HUES48 (cell line): ENCODE measurements around the gene ATP9A.
A peak's percentile ranks its signal among the peaks of the same experiment; 100 is the strongest.
"Not testable (repeated sequence)": the region's sequence is repeated elsewhere in the genome, so short reads cannot be mapped to it uniquely, and the experiment has no call there.

ENCODE experiments used
- H3K27ac ChIP-seq: one replicate; pipeline ENCODE4 v1.7.0; 2013; ENCODE audit warnings: low read depth, low read length, inconsistent platforms
- H3K27me3 ChIP-seq: 2 replicates; pipeline ENCODE4 v1.6.1; 2013; ENCODE audit warnings: mild to moderate bottlenecking, low read length; ENCODE audit not compliant: control insufficient read depth, insufficient read depth
- H3K36me3 ChIP-seq: 2 replicates; pipeline ENCODE4 v1.6.1; 2013; ENCODE audit warnings: low read length; ENCODE audit not compliant: control insufficient read depth, insufficient read depth
- H3K4me1 ChIP-seq: 2 replicates; pipeline ENCODE4 v1.6.1; 2013; ENCODE audit warnings: mild to moderate bottlenecking, low read length; ENCODE audit not compliant: control insufficient read depth, insufficient read depth
- H3K4me3 ChIP-seq: 2 replicates; pipeline ENCODE4 v1.5.1; 2013; ENCODE audit warnings: mild to moderate bottlenecking, low read depth, low read length
- H3K9ac ChIP-seq: 2 replicates; pipeline ENCODE4 v1.6.1; 2013; ENCODE audit warnings: mild to moderate bottlenecking, low read depth, low read length, moderate library complexity
- H3K9me3 ChIP-seq: 2 replicates; pipeline ENCODE4 v1.6.1; 2013; ENCODE audit warnings: low read length; ENCODE audit not compliant: control insufficient read depth, insufficient read depth

The ATP9A gene

DNA sequence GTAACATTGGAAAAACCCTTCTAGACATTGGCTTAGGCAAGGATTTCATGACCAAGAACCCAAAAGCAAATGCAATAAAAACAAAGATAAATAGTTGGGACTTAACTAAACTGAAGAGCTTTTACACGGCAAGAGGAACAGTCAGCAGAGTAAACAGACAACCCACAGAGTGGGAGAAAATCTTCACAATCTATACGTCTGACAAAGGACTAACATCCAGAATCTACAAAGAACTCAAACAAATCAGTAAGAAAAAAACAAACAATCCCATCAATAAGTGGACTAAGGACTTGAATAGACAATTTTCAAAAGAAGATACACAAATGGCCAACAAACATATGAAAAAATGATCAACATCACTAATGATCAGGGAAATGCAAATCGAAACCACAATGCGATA, 45.9 kb downstream of the ATP9A start:
- H3K9me3 ChIP-seq, H3K36me3 ChIP-seq, H3K4me1 ChIP-seq, H3K9ac ChIP-seq, H3K4me3 ChIP-seq, H3K27ac ChIP-seq, H3K27me3 ChIP-seq: not testable (repeated sequence)

GRCh38 chr20:51720854-51721253, 47.3 kb downstream of the ATP9A start:
- H3K27ac ChIP-seq, result no peak overlapping the region
- no peaks in the 10 kb centered on the region for H3K4me1 ChIP-seq
- no peaks in the 10 kb centered on the region for H3K36me3 ChIP-seq
- no peak overlapping the region for H3K9ac ChIP-seq
- H3K27me3 ChIP-seq, result no peaks in the 10 kb centered on the region
- H3K4me3 ChIP-seq, result no peak overlapping the region
- no peaks in the 10 kb centered on the region for H3K9me3 ChIP-seq

DNA sequence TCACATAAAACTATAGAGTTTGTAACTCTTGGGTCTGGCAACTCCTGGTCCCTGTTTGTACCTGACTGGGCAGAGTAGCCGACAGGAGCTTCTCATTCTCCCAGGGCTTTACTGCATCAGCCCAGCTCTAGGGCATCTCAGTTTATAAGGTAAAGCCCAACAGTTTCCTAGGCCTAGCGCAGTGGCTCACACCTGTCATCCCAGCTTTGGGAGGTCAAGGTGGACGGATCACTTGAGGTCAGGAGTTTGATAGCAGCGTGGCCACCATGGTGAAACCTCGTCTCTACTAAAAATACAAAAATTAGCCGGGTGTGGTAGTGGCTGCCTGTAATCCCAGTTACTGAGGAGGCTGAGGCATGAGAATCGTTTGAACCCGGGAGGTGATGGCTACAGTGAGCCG, 47.8 kb downstream of the ATP9A start:
- Histone ChIP-seq H3K4me3 (no peak overlapping the region), H3K9ac (no peak overlapping the region), H3K27ac (no peak overlapping the region), H3K27me3 (no peaks in the 10 kb centered on the region), H3K9me3 (no peaks in the 10 kb centered on the region), H3K4me1 (peaks cover 3% of the 10 kb centered on the region), H3K36me3 (no peaks in the 10 kb centered on the region)

- Histone ChIP-seq H3K4me3 (no peak overlapping the region), H3K9ac (no peak overlapping the region), H3K27me3 (no peaks in the 10 kb centered on the region), H3K27ac (no peak overlapping the region), H3K9me3 (no peaks in the 10 kb centered on the region), H3K36me3 (no peaks in the 10 kb centered on the region), H3K4me1 (peaks cover 23% of the 10 kb centered on the region)
Observed at GRCh38 chr20:51715856-51716185, 52.4 kb downstream of the ATP9A start.

GRCh38 chr20:51715163-51715855, 52.9 kb downstream of the ATP9A start:
- H3K9ac ChIP-seq, result no peak overlapping the region

DNA sequence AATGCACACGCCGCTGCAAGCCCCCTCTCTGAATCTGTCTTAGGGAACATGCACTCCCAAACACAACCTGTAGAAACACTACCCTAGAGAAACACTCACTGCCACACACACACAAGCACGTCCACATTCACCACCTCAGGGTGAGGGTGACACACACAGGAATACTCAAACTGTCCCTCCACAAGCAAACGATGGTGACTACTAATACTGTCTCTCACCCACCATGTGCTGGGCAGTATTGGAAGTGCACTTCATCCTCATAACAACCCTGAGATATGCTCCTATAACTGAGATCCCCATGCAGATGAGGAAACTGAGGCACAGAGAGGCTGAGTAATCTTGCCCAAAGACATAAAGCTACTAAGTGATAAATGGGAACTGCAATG, 55.0 kb downstream of the ATP9A start:
- Histone ChIP-seq H3K9ac (no peak overlapping the region), H3K27ac (peak overlapping the region; percentile 57), H3K36me3 (no peaks in the 10 kb centered on the region), H3K9me3 (no peaks in the 10 kb centered on the region), H3K4me3 (no peak overlapping the region), H3K27me3 (no peaks in the 10 kb centered on the region), H3K4me1 (peaks cover 31% of the 10 kb centered on the region)

More at GRCh38 chr20:51715163-51715855, 52.9 kb downstream of the ATP9A start:
- H3K4me3 ChIP-seq, result no peak overlapping the region
- no peaks in the 10 kb centered on the region for H3K36me3 ChIP-seq
- H3K27me3 ChIP-seq, result no peaks in the 10 kb centered on the region
- peaks cover 28% of the 10 kb centered on the region for H3K4me1 ChIP-seq
- no peak overlapping the region for H3K27ac ChIP-seq
- no peaks in the 10 kb centered on the region for H3K9me3 ChIP-seq

- Histone ChIP-seq H3K27me3 (no peaks in the 10 kb centered on the region), H3K9ac (no peak overlapping the region), H3K9me3 (no peaks in the 10 kb centered on the region), H3K36me3 (no peaks in the 10 kb centered on the region), H3K27ac (peak overlapping the region; percentile 57), H3K4me3 (no peak overlapping the region), H3K4me1 (peaks cover 31% of the 10 kb centered on the region)
Observed at GRCh38 chr20:51712501-51713212, 55.5 kb downstream of the ATP9A start.

DNA sequence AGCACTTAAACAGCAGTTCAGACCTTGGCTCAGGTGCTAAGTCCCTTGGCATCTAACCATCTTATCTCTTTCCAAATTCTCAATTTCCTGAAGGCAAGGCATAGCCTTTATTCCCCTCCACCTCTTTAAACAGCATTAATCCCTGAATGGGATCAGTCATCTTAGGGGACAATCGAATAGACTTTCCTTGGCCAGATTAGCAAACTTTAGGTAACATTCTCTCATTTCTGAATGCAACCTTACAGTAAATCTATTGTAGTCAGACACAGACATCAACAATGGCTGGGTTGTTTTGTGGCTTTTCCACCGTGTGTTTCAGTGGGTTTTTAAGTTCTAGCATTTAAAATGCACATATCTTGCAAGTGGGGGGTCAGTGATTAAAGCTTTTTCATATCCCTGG, 56.8 kb downstream of the ATP9A start:
- Histone ChIP-seq H3K4me1 (peaks cover 36% of the 10 kb centered on the region), H3K27me3 (no peaks in the 10 kb centered on the region), H3K4me3 (no peak overlapping the region), H3K9ac (no peak overlapping the region), H3K36me3 (no peaks in the 10 kb centered on the region), H3K27ac (peak overlapping the region; percentile 86), H3K9me3 (no peaks in the 10 kb centered on the region)

DNA sequence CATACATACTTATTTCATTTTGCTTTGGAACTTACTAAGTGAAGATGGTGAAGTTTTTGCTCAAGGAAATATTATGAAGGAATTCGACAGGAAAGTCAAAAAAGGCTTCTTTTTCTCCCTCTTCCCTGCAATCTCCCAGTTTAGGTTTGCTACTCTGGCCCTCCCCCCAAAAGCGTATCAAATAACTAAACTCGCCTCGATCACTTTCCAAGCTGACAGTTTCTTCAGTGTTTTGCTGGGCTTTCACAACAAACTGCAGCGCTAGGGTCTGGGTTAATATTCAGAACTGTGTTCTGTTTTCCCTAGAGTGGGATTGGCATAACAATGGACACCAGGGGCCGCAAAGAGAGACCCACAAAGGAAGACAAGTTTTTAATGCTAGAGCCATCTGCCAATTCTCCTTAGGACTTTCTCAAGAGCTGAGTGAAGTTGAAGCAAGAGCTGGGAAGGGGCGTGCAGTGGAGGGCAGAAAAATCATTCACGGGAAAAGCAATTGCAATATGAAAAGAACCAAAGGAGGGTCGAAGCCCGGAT, 57.8 kb downstream of the ATP9A start:
- H3K4me1 ChIP-seq, result peaks cover 44% of the 10 kb centered on the region
- H3K27ac ChIP-seq, result peak overlapping the region; percentile 86
- H3K4me3 ChIP-seq, result peak overlapping the region; percentile 37
- no peak overlapping the region for H3K9ac ChIP-seq
- no peaks in the 10 kb centered on the region for H3K27me3 ChIP-seq
- H3K9me3 ChIP-seq, result no peaks in the 10 kb centered on the region
- no peaks in the 10 kb centered on the region for H3K36me3 ChIP-seq

GRCh38 chr20:51705400-51705799, 62.8 kb downstream of the ATP9A start:
- no peak overlapping the region for H3K9ac ChIP-seq
- H3K36me3 ChIP-seq, result no peaks in the 10 kb centered on the region
- H3K27me3 ChIP-seq, result no peaks in the 10 kb centered on the region
- no peaks in the 10 kb centered on the region for H3K9me3 ChIP-seq
- H3K4me3 ChIP-seq, result peak overlapping the region; percentile 18; the same call in 1 of the 2 replicates
- H3K27ac ChIP-seq, result peak overlapping the region; percentile 74
- peaks cover 59% of the 10 kb centered on the region for H3K4me1 ChIP-seq
